ENCODE data around the gene ZMAT3.

ZMAT3 gene

DNA sequence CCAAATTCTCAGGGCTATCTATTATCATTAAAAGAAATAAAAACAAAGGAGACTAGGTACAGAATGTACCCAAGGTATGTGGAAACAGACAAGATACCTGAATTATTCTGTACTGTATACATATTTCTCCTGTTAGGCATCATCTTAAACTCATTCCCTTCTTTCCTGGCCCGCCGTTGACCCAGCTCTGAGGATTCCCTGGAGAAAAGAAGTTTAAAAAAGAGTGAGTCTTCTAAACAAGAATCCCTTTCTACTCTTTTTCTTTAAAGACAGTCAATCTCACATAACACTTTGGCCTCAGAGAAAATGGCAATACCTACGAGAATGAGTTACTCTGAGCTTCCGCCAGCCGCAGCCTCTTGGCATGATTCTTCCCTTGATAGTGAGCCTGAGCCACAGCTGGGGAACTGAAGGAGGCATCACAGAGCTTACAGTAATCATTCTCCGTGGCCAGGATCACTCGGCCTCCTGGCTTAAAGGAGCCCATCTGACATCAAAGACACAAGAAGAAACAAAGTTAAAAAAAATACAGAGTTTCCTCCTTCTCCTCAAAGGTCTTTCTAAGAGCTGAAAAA, 44.2 kb downstream of the ZMAT3 start:
- in situ Hi-C loops (cut with HindIII; ENCODE audit: low sequenced_read_pairs) = no loop called here

GRCh38 chr3:179026636-179027035, 45.0 kb downstream of the ZMAT3 start:
- in situ Hi-C loops (cut with HindIII; ENCODE audit: low sequenced_read_pairs) = no loop called here

DNA sequence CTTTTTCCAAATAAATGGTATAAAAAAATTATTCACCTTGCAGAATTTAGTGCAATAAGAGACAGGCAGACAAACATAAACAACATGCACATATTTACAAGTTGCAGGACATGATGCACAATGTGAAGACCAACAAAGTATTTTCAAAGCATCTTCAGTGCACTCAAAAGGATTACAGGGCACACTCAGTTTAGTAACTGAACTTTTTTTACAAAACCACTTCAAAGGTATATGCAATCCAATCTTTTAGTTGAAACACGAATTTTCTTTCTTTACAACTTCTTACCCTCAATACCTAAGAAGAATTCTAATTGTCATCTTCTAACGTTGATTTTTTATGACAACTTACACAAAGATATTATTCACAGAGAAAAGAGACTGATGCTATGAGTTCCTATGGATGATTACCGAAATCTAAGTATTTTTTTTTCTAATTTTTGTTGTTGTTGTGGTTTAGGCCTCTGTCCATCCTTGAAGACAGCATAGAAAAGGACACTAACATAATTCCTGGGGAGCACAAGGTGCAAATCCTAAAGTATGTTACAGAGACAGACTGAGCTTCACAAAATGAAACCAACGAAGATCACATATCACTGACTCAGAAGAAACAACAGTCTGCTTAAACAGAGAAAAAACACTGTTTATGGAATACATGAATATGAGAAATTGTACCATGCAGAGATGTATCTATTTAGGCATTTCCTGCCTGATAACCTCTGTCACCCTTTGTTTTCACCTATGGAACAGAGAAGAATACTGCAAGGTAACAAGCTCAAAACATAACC, 50.3 kb downstream of the ZMAT3 start:
- in situ Hi-C loops (cut with HindIII; ENCODE audit: low sequenced_read_pairs) = no loop called here

- in situ Hi-C loops (cut with HindIII; ENCODE audit: low sequenced_read_pairs) = no loop called here
Measured at GRCh38 chr3:179020112-179020511, 51.5 kb downstream of the ZMAT3 start.

- in situ Hi-C loops (cut with HindIII; ENCODE audit: low sequenced_read_pairs) = no loop called here
Measured at GRCh38 chr3:179018808-179019207, 52.8 kb downstream of the ZMAT3 start.

- in situ Hi-C loops (cut with HindIII; ENCODE audit: low sequenced_read_pairs) = no loop called here
Measured at GRCh38 chr3:179016979-179017670, 54.5 kb downstream of the ZMAT3 start.

GRCh38 chr3:179015551-179016020, 56.0 kb downstream of the ZMAT3 start:
- in situ Hi-C loops (cut with HindIII; ENCODE audit: low sequenced_read_pairs) = no loop called here

DNA sequence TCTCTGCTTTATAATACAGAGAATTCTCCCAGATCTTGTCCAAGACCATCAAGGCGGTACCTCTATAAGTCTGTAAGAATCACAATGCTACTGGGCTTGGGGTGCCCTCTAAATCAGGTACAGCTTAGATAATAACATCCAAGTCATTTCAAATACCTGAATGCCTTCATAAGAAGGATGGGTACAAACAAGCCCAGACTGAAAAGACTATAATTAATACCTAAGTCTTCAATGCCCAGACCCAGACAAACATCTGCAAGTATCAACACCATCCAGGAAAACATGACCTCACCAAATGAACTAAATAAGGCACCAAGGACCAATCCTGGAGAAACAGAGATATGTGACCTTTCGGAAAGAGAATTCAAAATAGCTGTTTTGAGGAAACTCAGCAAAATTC, 65.9 kb downstream of the ZMAT3 start:
- in situ Hi-C loops (cut with HindIII; ENCODE audit: low sequenced_read_pairs) = no loop called here

DNA sequence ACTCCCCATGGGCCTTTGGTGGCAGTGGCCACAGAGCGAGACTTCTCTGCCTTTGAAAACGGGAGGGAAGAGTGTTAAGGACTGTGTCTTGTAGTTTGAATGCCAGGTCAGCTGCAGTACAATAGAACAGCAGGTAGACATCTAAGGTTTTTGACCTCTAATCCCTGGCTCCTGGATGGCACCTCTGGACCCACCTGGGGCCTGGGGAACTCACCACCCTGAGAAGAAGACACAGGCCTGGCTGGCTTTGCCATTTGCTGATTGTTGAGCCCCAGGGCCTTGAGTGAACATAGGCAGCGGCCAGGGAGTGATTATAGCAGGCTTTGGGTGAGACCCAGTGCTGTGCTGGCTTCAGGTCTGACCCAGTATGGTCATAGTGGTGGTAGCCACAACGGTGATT, 66.4 kb downstream of the ZMAT3 start:
- in situ Hi-C loops (cut with HindIII; ENCODE audit: low sequenced_read_pairs) = no loop called here

DNA sequence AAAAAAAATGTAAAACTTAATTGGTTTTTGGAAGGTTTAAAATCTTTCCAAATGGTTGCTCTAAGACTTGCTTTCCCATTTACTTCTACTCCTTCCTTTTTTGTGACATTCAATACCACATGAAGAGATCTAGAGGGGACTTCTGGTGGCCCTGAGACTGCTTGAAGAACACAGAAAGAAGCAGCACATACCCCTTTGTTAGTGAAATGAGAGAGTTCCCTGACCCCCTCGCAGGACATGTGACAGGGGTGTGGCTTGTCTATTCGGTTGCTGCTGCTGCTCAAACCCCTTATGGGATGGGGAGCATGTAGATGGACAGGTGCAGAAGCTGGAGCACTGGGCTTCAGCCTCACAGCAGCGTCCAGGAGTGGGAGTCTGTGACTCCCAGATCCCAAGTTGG, 71.0 kb downstream of the ZMAT3 start:
- in situ Hi-C loops (cut with HindIII; ENCODE audit: low sequenced_read_pairs) = no loop called here

GRCh38 chr3:179000144-179000543, 71.5 kb downstream of the ZMAT3 start:
- in situ Hi-C loops (cut with HindIII; ENCODE audit: low sequenced_read_pairs) = no loop called here

DNA sequence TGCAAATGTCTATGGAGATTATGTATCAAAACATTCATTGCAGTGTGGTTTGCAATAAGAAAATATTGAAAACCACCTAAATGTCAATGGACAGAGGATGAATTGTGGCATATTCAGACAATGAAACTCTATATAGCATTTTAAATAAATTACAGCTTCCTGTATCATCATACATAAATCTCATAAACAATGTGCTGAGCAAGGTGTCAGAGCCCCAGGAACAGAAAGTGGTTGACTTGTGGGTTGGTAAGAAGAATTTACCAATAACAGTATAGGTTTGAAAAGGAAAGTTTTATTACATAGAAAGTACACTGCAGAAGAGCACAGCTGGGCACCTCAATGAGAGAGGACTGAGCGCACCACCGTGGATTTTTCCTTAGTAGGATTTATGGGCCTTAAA, 75.2 kb downstream of the ZMAT3 start:
- in situ Hi-C loops (cut with HindIII; ENCODE audit: low sequenced_read_pairs) = no loop called here

GRCh38 chr3:178990293-178990692, 81.3 kb downstream of the ZMAT3 start:
- in situ Hi-C loops (cut with HindIII; ENCODE audit: low sequenced_read_pairs) = no loop called here

DNA sequence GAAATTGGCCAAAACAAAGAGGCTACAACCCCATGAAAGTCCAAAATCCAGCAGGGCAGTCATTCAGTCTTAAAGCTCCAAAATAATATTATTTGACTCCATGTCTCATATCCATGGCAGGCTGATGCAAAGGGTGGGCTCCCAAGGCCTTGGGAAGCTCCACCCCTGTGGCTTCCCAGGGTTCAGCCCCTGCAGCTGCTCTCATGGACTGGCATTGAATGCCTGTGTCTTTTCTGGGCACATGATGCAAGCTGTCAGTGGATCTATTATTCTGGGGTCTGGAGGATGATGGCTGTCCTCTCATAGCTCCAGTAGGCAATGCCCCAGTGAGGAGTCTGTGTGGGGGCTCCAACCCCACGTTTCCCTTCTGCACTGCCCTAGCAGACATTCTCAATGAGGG, 81.8 kb downstream of the ZMAT3 start:
- in situ Hi-C loops (cut with HindIII; ENCODE audit: low sequenced_read_pairs) = no loop called here

DNA sequence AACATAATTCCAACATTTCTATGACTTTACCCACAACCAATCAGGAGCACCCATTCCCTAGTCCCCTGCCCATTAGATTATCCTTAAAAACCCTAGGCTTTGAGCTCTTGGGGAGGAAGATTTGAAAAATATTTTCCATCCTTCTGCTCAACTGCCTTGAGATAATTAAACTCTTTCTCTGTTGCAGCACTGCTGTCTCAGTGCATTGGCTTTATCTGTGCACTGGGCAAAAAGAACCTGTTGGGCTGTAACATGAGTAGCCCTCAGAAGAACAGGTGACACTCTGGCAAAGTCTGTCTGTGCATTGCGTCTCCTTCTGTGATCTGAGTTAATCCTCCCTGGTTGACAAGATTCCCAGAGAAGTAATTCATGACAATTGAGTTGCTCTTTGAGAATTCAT, 83.9 kb downstream of the ZMAT3 start:
- in situ Hi-C loops (cut with HindIII; ENCODE audit: low sequenced_read_pairs) = no loop called here

DNA sequence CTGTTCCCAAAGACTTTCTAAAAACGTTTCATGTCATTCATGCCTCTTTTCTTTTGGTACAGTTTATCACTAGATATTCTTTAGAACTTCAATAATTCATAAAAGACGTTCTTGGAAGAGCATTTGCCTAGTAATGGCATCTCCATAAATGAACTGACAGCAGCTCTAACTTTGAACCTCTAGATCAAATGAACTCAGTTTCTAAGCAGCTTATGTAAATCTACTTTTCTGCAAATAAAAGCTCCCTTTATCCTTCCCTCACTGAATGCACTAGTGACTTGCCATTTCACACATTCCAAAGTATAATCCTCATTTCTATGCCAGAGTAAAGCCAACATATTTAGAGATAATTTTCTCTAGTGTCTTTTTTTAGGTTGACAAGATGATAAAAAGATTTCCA, 85.2 kb downstream of the ZMAT3 start:
- in situ Hi-C loops (cut with HindIII; ENCODE audit: low sequenced_read_pairs) = no loop called here

DNA sequence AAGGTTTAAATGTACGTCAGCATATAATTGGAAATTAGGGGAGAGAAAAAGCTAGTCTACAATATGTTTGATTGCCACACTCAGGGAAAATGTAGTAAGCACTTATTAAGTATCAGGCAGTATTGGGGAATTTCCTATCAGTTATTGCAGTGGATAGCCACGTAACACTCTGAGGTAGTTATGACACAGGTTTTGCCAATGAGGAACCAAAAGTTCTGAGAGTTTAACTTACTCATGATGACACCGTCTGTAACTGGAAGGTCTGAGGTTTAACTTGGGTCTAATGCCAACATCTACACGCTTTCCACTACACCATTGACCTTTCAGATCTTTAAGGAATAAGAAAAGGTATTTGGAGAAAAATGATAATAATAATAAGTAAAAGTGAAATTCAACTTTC, 89.5 kb downstream of the ZMAT3 start:
- in situ Hi-C loops (cut with HindIII; ENCODE audit: low sequenced_read_pairs) = no loop called here

GRCh38 chr3:178975320-178975719, 96.3 kb downstream of the ZMAT3 start:
- in situ Hi-C loops (cut with HindIII; ENCODE audit: low sequenced_read_pairs) = no loop called here

DNA sequence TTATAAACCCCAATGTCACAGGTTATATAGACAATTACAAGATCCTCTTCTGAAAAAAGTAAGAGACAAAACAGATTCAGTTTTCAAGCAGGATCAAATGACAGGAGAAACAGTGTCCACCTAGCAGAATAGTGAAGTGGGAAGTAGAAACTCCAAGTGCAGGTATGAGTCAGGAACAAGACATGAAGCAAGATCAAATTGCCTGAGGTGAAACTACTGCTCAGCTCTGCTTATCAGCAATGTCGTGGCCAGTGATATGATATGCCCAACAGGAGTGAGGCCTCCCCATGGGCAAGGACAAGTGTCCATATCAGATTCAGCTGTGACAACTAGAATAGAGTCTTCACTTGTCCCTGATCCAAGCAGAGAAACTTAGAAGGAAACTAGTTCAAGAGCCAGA, 100.0 kb downstream of the ZMAT3 start:
- in situ Hi-C loops (cut with HindIII; ENCODE audit: low sequenced_read_pairs) = no loop called here

DNA sequence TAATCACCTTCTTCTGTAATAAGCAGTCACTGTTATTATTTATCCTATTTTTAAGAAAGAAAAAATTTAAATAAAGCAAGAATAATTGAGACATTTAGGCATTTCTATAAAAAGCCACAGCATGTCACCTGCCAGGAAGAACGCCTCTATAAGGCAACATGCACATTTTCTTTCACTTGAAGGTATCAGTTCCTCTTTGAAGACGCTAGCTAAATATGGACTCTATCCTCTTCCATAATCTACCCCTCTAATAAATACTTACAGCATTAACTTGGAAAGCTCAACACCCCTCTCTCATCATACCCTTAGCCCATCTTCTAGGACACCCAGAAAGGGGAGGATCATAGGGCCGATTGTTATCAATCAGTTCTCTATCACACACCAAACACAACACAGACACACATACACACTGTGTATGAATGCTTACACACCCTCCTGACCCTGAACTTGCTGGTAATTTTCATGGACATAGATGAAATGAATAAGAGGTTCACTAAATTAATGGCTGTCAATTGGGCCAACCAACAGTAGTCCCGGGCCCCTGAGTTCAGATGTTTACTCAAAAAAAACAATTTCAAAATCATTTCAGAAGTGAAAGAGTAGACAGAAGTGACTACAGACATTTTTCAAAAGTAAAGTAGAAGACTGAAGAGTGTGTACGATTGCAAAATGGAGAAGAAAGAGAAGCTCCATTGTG, 102.5 kb downstream of the ZMAT3 start:
- in situ Hi-C loops (cut with HindIII; ENCODE audit: low sequenced_read_pairs) = no loop called here

Measured in DLD1 (cell line).